ENCODE measurements around the gene HTRA2.

The HTRA2 gene

GRCh38 chr2:74533464-74533863 is 3.7 kb downstream of the HTRA2 start:
- Histone ChIP-seq H3K9me3 (ENCODE audit: insufficient read depth, low read length) (no peaks in the 10 kb centered on the region), H3K27ac (ENCODE audit: low read depth, low read length) (no peak overlapping the region), H3K9ac (ENCODE audit: low read length) (no peak overlapping the region), H3K4me2 (ENCODE audit: low read depth, low read length, poor library complexity, severe bottlenecking) (no peak overlapping the region), H3F3A (ENCODE audit: insufficient read depth) (peaks cover 5% of the 10 kb centered on the region; the same call in 1 of the 2 replicates), H4K20me1 (ENCODE audit: low read depth, low read length) (no peaks in the 10 kb centered on the region), H3K36me3 (ENCODE audit: low read length) (no peaks in the 10 kb centered on the region), H3K79me2 (ENCODE audit: insufficient read depth, low read length) (peaks cover 15% of the 10 kb centered on the region), H3K27me3 (ENCODE audit: low read length) (no peaks in the 10 kb centered on the region), H2AFZ (ENCODE audit: low read depth, low read length, severe bottlenecking) (no peak overlapping the region), H3K9me2 (replicated peaks; ENCODE audit: insufficient read depth, low read length) (no peaks in the 10 kb centered on the region), H3K4me3 (ENCODE audit: insufficient read depth, low read length, poor library complexity, severe bottlenecking) (no peak overlapping the region)
- TF ChIP-seq CTCF (IDR thresholded peaks at IDR 0.05; ENCODE audit: insufficient read depth, low read length, poor library complexity, severe bottlenecking) (no peak), EZH2phosphoT487 (conservative IDR thresholded peaks at IDR 0.05; ENCODE audit: low read length) (no peak)

GRCh38 chr2:74534411-74534810 is 4.7 kb downstream of the HTRA2 start:
- Histone ChIP-seq H3K4me3 (ENCODE audit: insufficient read depth, low read length, poor library complexity, severe bottlenecking) (no peak overlapping the region), H3K27me3 (ENCODE audit: low read length) (no peaks in the 10 kb centered on the region), H3K27ac (ENCODE audit: low read depth, low read length) (no peak overlapping the region), H3F3A (ENCODE audit: insufficient read depth) (peaks cover 5% of the 10 kb centered on the region; the same call in 1 of the 2 replicates), H4K20me1 (ENCODE audit: low read depth, low read length) (no peaks in the 10 kb centered on the region), H3K79me2 (ENCODE audit: insufficient read depth, low read length) (peaks cover 5% of the 10 kb centered on the region; the same call in 1 of the 2 replicates), H3K9ac (ENCODE audit: low read length) (no peak overlapping the region), H3K4me2 (ENCODE audit: low read depth, low read length, poor library complexity, severe bottlenecking) (no peak overlapping the region), H3K9me2 (replicated peaks; ENCODE audit: insufficient read depth, low read length) (no peaks in the 10 kb centered on the region), H3K9me3 (ENCODE audit: insufficient read depth, low read length) (no peaks in the 10 kb centered on the region), H2AFZ (ENCODE audit: low read depth, low read length, severe bottlenecking) (no peak overlapping the region), H3K36me3 (ENCODE audit: low read length) (no peaks in the 10 kb centered on the region)
- TF ChIP-seq EZH2phosphoT487 (conservative IDR thresholded peaks at IDR 0.05; ENCODE audit: low read length) = no peak
- TF ChIP-seq CTCF (IDR thresholded peaks at IDR 0.05; ENCODE audit: insufficient read depth, low read length, poor library complexity, severe bottlenecking) = no peak

- H3K4me2 ChIP-seq (ENCODE audit: low read depth, low read length, poor library complexity, severe bottlenecking) = no peak overlapping the region
- TF ChIP-seq EZH2phosphoT487 (conservative IDR thresholded peaks at IDR 0.05; ENCODE audit: low read length) (no peak), CTCF (IDR thresholded peaks at IDR 0.05; ENCODE audit: insufficient read depth, low read length, poor library complexity, severe bottlenecking) (no peak)
- no peak overlapping the region for H3K27ac ChIP-seq (ENCODE audit: low read depth, low read length)
- H3K9me2 ChIP-seq (replicated peaks; ENCODE audit: insufficient read depth, low read length) = no peaks in the 10 kb centered on the region
- H3F3A ChIP-seq (ENCODE audit: insufficient read depth) = peaks cover 5% of the 10 kb centered on the region; the same call in 1 of the 2 replicates
- no peaks in the 10 kb centered on the region for H3K36me3 ChIP-seq (ENCODE audit: low read length)
- H3K4me3 ChIP-seq (ENCODE audit: insufficient read depth, low read length, poor library complexity, severe bottlenecking) = no peak overlapping the region
- H3K9me3 ChIP-seq (ENCODE audit: insufficient read depth, low read length) = no peaks in the 10 kb centered on the region
- H2AFZ ChIP-seq (ENCODE audit: low read depth, low read length, severe bottlenecking) = no peak overlapping the region
- no peak overlapping the region for H3K9ac ChIP-seq (ENCODE audit: low read length)
- no peaks in the 10 kb centered on the region for H3K27me3 ChIP-seq (ENCODE audit: low read length)
- H4K20me1 ChIP-seq (ENCODE audit: low read depth, low read length) = no peaks in the 10 kb centered on the region
- H3K79me2 ChIP-seq (ENCODE audit: insufficient read depth, low read length) = no peaks in the 10 kb centered on the region
Measured at GRCh38 chr2:74535440-74535965, 5.8 kb downstream of the HTRA2 start.
